IMR-90 (cell line): ENCODE results near the gene RAB1A. TPM values are rescaled to one million over a fixed set of nuclear protein-coding genes. Genes with fewer than 3 reads are reported as not detected.

ENCODE experiments used
- ATAC-seq: fragments of 200-7000 bp; cut with Tn5 transposase; 2 replicates; pipeline ENCODE4 v1.9.1; 2020; ENCODE audit warnings: low read depth, mild to moderate bottlenecking, moderate library complexity
- BruUV-seq: library from RNA; stranded (reverse); fragments of 400-500 nt; replicated peaks from 2 replicates; lab custom pipeline; 2021; lab: Mats Ljungman, UMichigan
- CTCF ChIA-PET: fragments of 300-600 bp; formaldehyde crosslinking; extraction: SDS; loops from one replicate; lab custom pipeline; 2021; ENCODE audit warnings: antibody characterized with exemption; lab: Yijun Ruan, JAX
- POLR2A ChIA-PET: fragments of 300-600 bp; sonication (Branson Sonifier 250); formaldehyde crosslinking; loops from one replicate; lab custom pipeline; 2022; ENCODE audit warnings: antibody characterized with exemption; ENCODE audit not compliant: unreplicated experiment; lab: Charles Lee
- DNase-seq: peaks from one replicate; pipeline ENCODE4 v3.0.0; 2013
- H2AFZ ChIP-seq: replicated peaks from 2 replicates; pipeline ENCODE3; 2013; ENCODE audit warnings: low read length, mild to moderate bottlenecking; ENCODE audit not compliant: poor library complexity
- H2AK5ac ChIP-seq: 2 replicates; pipeline ENCODE4 v1.6.1; 2013; ENCODE audit warnings: low read depth, low read length, inconsistent platforms
- H2AK9ac ChIP-seq: replicated peaks from 2 replicates; pipeline ENCODE3; 2013; ENCODE audit warnings: mild to moderate bottlenecking, low read depth, low read length, moderate library complexity; ENCODE audit not compliant: poor library complexity
- H2BK120ac ChIP-seq: 2 replicates; pipeline ENCODE4 v1.6.1; 2013; ENCODE audit warnings: low read depth, low read length, inconsistent platforms
- H2BK15ac ChIP-seq: 3 replicates; pipeline ENCODE4 v1.6.1; 2013; ENCODE audit warnings: low read depth, low read length, inconsistent platforms
- H2BK20ac ChIP-seq: 2 replicates; pipeline ENCODE4 v1.6.1; 2013; ENCODE audit warnings: low read depth, mild to moderate bottlenecking, inconsistent platforms, low read length, moderate library complexity
- H2BK5ac ChIP-seq: 2 replicates; pipeline ENCODE4 v1.6.1; 2013; ENCODE audit warnings: mild to moderate bottlenecking, low read depth, low read length, inconsistent platforms; ENCODE audit not compliant: poor library complexity, severe bottlenecking
- H3K14ac ChIP-seq: replicated peaks from 2 replicates; pipeline ENCODE4 v1.6.1; 2013; ENCODE audit warnings: low read depth, low read length, inconsistent platforms
- H3K18ac ChIP-seq: 2 replicates; pipeline ENCODE4 v1.6.1; 2013; ENCODE audit warnings: low read depth, low read length, control low read depth
- H3K23ac ChIP-seq: 2 replicates; pipeline ENCODE4 v1.6.1; 2013; ENCODE audit warnings: low read depth, low read length, inconsistent platforms
- H3K27ac ChIP-seq: 2 replicates; pipeline ENCODE4 v1.5.1; 2013; ENCODE audit warnings: mild to moderate bottlenecking, control low read depth, low read length; ENCODE audit not compliant: insufficient read depth
- H3K27me3 ChIP-seq: 2 replicates; pipeline ENCODE4 v1.6.1; 2013; ENCODE audit warnings: low read length; ENCODE audit not compliant: control insufficient read depth, insufficient read depth
- H3K36me3 ChIP-seq: 2 replicates; pipeline ENCODE4 v1.6.1; 2013; ENCODE audit warnings: low read length, mixed read lengths; ENCODE audit not compliant: control insufficient read depth, insufficient read depth
- H3K4ac ChIP-seq: 2 replicates; pipeline ENCODE4 v1.6.1; 2013; ENCODE audit warnings: low read depth, low read length, inconsistent platforms
- H3K4me1 ChIP-seq: 2 replicates; pipeline ENCODE4 v1.6.1; 2013; ENCODE audit warnings: low read length, mixed read lengths; ENCODE audit not compliant: control insufficient read depth, insufficient read depth
- H3K4me2 ChIP-seq: 2 replicates; pipeline ENCODE4 v1.6.1; 2013; ENCODE audit warnings: low read depth, mild to moderate bottlenecking, control low read depth, low read length, moderate library complexity
- H3K4me3 ChIP-seq: 2 replicates; pipeline ENCODE4 v1.5.1; 2013; ENCODE audit warnings: low read depth, mild to moderate bottlenecking, control low read depth, low read length, moderate library complexity; ENCODE audit not compliant: insufficient read depth
- H3K56ac ChIP-seq: 2 replicates; pipeline ENCODE4 v1.6.1; 2013; ENCODE audit warnings: low read length, inconsistent platforms; ENCODE audit not compliant: insufficient read depth; ENCODE audit errors: extremely low read depth
- H3K79me1 ChIP-seq, 2 experiments: 2 replicates each; pipeline ENCODE4 v1.6.1; 2013; ENCODE audit warnings: low read length in 2 of 2, inconsistent platforms in 1 of 2, low read depth in 1 of 2
- H3K9ac ChIP-seq: 2 replicates; pipeline ENCODE4 v1.6.1; 2013; ENCODE audit warnings: low read depth, low read length, control low read depth
- H3K9me1 ChIP-seq: 2 replicates; pipeline ENCODE4 v1.6.1; 2013; ENCODE audit warnings: low read length, inconsistent platforms; ENCODE audit not compliant: insufficient read depth
- H3K9me3 ChIP-seq: 2 replicates; pipeline ENCODE4 v1.6.1; 2013; ENCODE audit warnings: low read length; ENCODE audit not compliant: control insufficient read depth, insufficient read depth
- H4K20me1 ChIP-seq: 2 replicates; pipeline ENCODE4 v1.6.1; 2013; ENCODE audit warnings: low read length, inconsistent platforms; ENCODE audit not compliant: insufficient read depth
- H4K5ac ChIP-seq: 2 replicates; pipeline ENCODE4 v1.6.1; 2013; ENCODE audit warnings: mild to moderate bottlenecking, low read depth, low read length, control low read depth
- H4K8ac ChIP-seq, 2 experiments: 2 replicates each; pipeline ENCODE4 v1.6.1; 2013; ENCODE audit warnings: low read depth in 2 of 2, low read length in 2 of 2, control low read depth in 1 of 2, inconsistent platforms in 1 of 2
- H4K91ac ChIP-seq: 2 replicates; pipeline ENCODE4 v1.6.1; 2013; ENCODE audit warnings: low read depth, low read length, inconsistent platforms; ENCODE audit not compliant: insufficient read depth
- CEBPB ChIP-seq: IDR thresholded peaks from 2 replicates; pipeline ENCODE4 v1.6.1; 2012; ENCODE audit warnings: low read depth, low read length, improper control_type of control experiment
- CHD1 ChIP-seq: IDR thresholded peaks from 2 replicates; pipeline ENCODE4 v1.6.1; 2012; ENCODE audit warnings: low read depth, low read length, improper control_type of control experiment
- MXI1 ChIP-seq: IDR thresholded peaks from 2 replicates; pipeline ENCODE4 v1.6.1; 2012; ENCODE audit warnings: low read depth, mild to moderate bottlenecking, low read length, moderate library complexity, borderline replicate concordance
- RFX5 ChIP-seq: IDR thresholded peaks from 2 replicates; pipeline ENCODE4 v1.8.0; 2012; ENCODE audit warnings: low read depth, mild to moderate bottlenecking, low read length, moderate library complexity
- USF2 ChIP-seq: fragments of 150-350 bp; IDR thresholded peaks from 2 replicates; pipeline ENCODE4 v1.6.1; 2017; ENCODE audit warnings: mild to moderate bottlenecking, antibody characterized with exemption, low read length, low read depth
- WGBS, 2 experiments: methylation state at CpG; one replicate each; pipeline versions ENCODE4 v1.1.5 to v1.1.7; 2013; ENCODE audit warnings: missing lambda C conversion rate in 2 of 2; ENCODE audit not compliant: insufficient read length in 1 of 2; ENCODE audit errors: extremely low coverage in 2 of 2; 5-methylcytosine and 5-hydroxymethylcytosine counted together
- dilution Hi-C: fragments of 300-500 bp; cut with HindIII; formaldehyde crosslinking; loops from one replicate; pipeline ENCODE4 v1.14.3; 2018; ENCODE audit warnings: low sequenced_read_pairs; ENCODE audit not compliant: unreplicated experiment
- in situ Hi-C: fragments of 300-500 bp; cut with MboI; formaldehyde crosslinking; loops from 3 replicates; pipeline ENCODE4 v1.14.3; 2019; ENCODE audit warnings: low sequenced_read_pairs, inconsistent platforms, mixed read lengths
- intact Hi-C: fragments of 100-400 bp; cut with micrococcal nuclease; formaldehyde crosslinking; loops from 2 replicates; pipeline ENCODE4 v1.10.0; 2022
- polyA plus RNA-seq, 3 experiments: library from polyadenylated mRNA; depleted of rRNA; stranded (reverse); fragments of >200 nt; gene quantifications; 2 replicates each; pipeline ENCODE4 v1.2.3, GENCODE V29; 2012; ENCODE audit warnings: low replicate concordance in 1 of 3
- total RNA-seq: library from RNA; depleted of rRNA; stranded (reverse); fragments of >200 nt; gene quantifications from 2 replicates; pipeline ENCODE4 v1.2.3, GENCODE V29; 2012

Gene RAB1A
- total and polyA plus RNA-seq, 2 of the 4 experiments (the other 2 are of a cell fraction): 114 to 169 TPM

DNA sequence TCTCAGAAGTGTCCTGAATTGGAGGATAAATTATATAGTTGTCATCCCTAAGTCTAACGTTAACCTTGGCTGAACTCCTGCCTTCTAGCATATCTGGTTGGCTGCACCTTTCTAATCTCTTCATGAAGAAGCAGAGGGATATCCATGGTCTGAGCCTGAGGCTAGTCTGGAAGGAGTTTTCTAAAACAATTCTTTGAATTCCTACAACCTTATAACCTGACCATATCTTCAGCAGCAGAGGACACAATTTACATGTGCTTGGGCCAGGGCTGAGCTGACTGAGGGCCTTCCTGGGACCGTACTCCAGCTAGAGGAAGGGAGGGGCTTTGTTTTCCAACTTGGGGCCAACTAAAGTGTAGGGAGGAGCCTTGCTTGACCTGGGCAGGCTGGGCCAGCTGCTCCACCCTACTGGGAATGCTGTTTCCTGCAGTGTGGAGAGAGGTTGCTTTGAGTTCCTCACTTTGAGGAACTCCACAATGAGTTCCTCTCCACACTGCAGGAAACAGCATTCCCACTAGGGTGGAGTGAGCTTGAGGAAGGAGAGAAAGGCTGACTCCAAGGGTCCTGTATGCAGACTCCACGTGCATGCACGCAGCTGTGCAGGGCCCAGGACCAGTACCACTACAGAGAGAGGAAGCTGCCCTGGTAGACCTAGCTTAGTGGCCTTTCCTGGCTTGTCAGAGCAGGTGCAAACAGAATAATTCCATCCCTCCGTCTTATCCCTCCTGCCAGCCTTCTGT, 54.1 kb downstream of the RAB1A start:
- Histone ChIP-seq H2AK5ac (peak overlapping the region; percentile 17; the same call in 1 of the 2 replicates), H3K27ac (peak overlapping the region; percentile 24; the same call in 1 of the 2 replicates)
- in situ Hi-C loops: no loop called here

More for the DNA sequence above, 54.1 kb downstream of the RAB1A start:
- Histone ChIP-seq H2BK5ac (peak overlapping the region; percentile 30), H2AFZ (no peak overlapping the region), H3K9me1 (peaks cover 17% of the 10 kb centered on the region), H3K14ac (peak overlapping the region; percentile 5), H4K91ac (0 out of 2 replicates have a peak overlapping the region, but pooled peaks have one; percentile 17), H2BK15ac (no peak overlapping the region), H3K9me3 (no peaks in the 10 kb centered on the region), H3K18ac (peak overlapping the region; percentile 7; the same call in 1 of the 2 replicates), H3K9ac (no peak overlapping the region), H4K20me1 (peaks cover 54% of the 10 kb centered on the region), H3K27me3 (no peaks in the 10 kb centered on the region), H2AK9ac (no peak overlapping the region), H3K4me1 (peaks cover 20% of the 10 kb centered on the region), H3K4me3 (no peak overlapping the region), H3K56ac (no peak overlapping the region), H4K5ac (no peak overlapping the region), H3K4ac (peak overlapping the region; percentile 23; the same call in 1 of the 2 replicates), H4K8ac (peak overlapping the region in 1 of 2 experiments; percentile 7; a peak in 1 of 4 replicates), H2BK120ac (no peak overlapping the region), H3K4me2 (peak overlapping the region; percentile 36; the same call in 1 of the 2 replicates), H3K23ac (peak overlapping the region; percentile 1), H2BK20ac (no peak overlapping the region; the same call in 1 of the 2 replicates), H3K79me1 (peaks cover 20 to 74% of the 10 kb centered on the region in 2 experiments), H3K36me3 (peaks cover 53% of the 10 kb centered on the region)
- peak; percentile 22 for ATAC-seq
- no peak for DNase-seq
- no TSS peak for BruUV-seq
- intact Hi-C loops: no loop called here
- ChIA-PET POLR2A (no interaction called here), CTCF (interaction anchor here (0.6 kb wide), 2 partner anchors 154 to 165 kb away, joined by 3 read pairs; no protein-coding TSS in a partner anchor)
- no CpG with 5 or more reads among the region's 5 CpGs for WGBS, 2 experiments
- TF ChIP-seq CHD1 (no peak), RFX5 (no peak), USF2 (no peak), MXI1 (no peak), CEBPB (no peak)
- dilution Hi-C loops: no loop called here
